ENCODE measurements around the gene AP3B2.
"Not testable (repeated sequence)": the region's sequence is repeated elsewhere in the genome, so short reads cannot be mapped to it uniquely, and the experiment has no call there.

AP3B2 gene

DNA sequence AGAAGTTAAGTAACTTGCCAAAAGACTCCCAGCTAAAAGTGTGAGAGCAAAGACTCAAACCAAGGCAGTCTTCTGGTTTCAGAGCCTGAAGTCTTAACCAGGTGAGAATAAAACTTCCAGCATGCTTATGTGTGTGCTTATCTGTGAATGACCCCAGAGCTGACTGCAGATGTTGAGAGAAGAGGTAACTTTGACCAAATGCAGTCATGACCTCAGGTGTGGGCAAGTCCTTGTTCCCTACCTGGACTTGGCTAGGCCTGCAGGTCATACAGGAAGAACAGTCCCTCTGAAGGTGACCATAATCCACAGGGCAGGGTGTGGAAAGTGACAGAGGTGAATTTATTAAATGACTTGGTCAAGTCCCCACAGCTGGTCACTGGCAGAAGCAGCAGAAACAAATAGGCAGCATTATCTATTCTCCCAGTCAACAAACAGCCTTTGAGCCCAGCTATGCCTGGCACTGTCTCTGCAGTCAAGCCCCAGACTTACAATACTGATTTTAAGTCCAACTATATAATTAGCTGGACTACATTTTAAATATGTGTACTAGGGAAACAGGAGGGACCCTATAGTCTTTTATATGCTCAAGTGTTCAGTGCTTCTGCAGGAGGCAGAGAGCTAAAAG is 59.5 kb downstream of the AP3B2 start:
- no peak for DNase-seq (ENCODE audit: low read depth in 2 of 2)

DNA sequence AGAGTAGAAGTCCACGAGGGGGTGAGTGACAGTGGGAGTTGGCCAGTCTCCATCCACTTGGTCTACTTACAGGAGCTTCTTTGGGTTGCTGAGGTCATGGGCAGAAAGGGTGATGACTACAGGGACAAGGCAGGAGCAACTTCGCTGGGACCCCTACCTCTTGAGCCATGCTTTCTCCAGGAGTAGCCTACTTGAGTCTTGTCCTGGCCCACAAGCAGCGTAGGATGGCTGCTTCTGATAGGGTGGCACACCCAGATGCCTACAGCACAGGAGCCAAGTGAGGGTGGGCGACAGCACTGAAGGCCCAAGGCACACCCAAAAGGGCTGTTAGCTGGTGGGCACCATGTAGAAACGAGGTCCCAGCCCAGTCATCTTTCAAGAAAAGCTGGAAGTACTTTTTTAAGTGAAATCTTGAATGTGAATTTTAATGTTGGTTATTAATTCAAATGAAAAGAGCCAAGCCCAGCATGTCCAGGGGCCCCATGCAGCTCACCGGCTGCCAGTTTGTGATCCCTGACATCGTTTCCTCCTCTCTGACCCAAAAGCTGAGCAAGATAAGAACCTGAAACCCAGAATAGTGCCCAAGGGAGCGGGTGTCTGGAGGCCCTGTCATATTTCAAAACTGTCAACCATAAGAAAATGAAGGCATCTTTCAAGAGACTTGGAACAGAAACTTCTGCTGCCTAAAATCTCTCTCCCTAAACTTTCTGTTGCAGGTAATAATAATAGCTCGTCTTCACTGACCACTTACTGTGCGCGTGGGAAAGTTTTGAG is 60.3 kb downstream of the AP3B2 start:
- no peak for DNase-seq (ENCODE audit: low read depth in 2 of 2)

DNA sequence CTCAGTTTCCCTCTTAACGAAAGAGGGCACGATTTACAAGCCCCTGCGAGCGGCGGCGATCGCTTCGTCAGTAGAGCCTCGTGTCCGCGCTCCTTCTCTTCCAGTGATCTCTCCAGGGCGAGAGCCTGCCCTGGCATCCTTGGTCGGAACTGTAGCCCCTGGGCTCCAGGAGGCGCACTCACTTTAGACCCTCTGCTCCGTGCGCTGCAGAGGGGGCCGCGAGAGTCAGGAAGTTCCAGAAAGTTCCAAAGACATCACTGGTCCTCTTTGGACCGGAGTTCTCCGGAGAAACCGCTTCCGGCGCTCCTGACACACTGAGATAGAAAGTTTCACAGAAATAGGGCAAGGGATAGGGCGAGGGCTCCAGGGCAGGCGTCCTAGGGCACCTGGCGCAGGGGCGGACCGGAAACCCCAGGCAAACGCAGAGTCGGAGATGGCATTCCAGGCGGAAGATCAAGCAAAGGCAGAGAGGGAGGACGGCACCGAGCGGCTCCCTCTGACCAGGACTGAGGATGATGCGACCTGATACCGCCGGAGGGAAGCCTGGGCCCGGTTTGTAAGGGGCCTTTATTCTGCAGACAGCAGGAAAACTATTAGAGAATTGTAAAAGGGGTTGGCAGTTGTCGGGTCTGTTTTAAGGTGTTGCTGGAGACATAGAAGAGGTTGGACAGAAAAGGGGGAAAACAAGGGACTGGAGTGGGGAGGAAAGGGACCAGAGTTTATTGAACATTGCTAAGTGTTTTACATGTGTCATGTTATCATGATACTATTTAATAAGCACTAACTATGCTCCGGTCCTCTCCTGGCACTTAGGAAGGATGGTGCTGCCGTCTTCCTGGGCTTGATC is 61.2 kb downstream of the AP3B2 start:
- no peak for DNase-seq (ENCODE audit: low read depth in 2 of 2)

DNA sequence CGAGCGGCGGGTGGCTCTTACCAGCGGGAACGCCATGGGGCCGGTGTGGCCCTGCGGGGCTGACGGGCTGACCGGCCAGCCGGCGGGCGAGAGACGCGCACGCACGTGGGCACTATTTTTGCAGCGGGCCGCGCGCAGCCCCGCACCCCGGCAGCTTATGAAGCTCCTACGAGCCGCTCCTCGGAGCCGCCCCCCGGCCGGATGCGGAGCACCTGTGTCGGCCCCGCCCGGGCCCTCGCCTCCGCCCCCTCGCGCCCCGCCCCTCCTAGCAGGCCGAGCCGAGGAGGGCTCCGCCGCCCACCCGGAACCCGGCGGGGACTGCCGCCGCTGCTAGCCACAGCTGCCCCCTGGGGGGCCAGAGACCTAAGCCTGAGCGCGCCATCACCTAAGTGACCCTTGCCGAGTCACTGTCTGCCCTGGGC is 61.8 kb downstream of the AP3B2 start:
- DNase-seq (ENCODE audit: low read depth in 2 of 2) = peak; percentile 45 to 46

DNA sequence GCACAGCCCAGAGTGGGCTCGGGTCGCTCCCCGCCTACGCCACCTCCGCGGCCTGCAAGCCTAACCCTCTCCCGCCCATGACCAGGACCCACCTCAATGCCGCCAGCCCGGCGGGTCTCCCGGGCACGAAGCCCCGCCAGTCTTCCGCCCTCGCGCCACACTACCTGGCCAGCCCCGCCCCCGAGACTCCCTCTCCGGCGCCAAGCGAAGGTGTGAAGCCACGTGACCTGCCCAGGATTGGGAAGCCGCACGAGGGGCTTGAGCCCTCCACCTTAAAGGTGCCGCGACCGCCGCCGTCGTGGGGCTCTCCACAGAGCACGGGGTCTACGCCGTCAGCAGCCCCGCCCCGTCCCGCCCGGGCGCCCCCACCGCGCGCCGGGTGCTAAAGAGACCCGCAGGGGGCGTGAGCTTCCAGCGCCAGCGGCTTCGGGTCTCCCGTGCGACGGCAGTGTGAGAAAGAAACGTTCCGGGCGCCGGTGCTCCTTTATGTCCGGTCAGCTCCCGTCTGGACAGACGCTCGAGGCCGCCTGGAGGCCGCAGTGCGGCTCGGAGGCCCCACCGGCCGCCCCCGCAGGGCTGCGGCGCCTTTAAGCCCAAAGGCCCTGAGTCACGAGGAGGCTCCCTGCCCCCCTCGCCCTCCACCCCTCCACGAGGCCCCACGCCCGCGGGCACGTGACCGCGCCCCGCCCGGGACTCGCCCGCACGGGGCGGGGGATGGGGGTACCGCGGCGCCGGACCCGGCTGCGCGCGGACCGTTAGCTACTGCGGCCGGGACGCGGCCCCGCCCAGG is 62.4 kb downstream of the AP3B2 start, which contains the start of gene CPEB1:
CPEB1 (minus strand) TSS at position 319 of the 790 bp plus-strand sequence. CDS start 18,904 bp downstream, outside the sequence.
- DNase-seq (ENCODE audit: low read depth in 2 of 2) = peak; percentile 42 to 43

DNA sequence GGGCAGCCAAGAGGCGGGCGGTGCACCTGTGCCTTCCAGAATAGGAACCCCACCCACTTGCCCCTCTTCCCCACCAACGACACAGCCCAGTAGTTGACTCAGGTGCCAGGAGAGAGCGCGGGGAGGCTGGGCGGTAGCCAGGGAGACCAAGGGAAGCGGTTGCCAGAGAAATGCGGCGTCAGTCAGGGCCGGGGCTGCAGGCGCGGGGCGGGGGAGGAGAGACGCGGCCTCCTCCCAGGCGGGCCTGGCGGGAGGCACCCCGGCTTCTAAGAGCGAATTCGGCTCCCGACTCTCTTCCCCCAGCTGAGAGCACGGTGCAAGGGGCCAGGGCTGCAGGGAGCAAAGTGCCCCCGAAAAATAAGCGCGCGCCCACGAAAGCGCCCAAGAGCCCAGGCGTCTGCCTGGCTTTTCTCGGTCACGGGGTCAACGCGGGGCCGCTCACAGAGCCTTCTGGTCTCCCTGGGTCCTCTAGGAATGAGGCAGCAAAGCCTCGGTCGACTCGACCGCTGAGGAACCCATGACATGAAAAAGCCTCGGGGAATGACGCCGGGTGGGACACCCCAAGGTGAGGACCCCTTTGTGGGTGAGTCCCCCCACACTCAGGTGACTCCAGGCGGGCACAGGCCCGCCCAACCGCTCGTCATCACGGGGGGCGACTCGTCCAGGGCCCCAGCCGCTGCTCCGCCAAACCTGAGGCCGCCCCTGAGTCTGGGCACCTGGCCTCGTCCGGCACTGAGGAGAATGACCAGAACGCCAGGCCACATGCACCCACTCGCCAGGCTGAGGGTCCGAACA is 63.2 kb downstream of the AP3B2 start:
- no peak for DNase-seq (ENCODE audit: low read depth in 2 of 2)

DNA sequence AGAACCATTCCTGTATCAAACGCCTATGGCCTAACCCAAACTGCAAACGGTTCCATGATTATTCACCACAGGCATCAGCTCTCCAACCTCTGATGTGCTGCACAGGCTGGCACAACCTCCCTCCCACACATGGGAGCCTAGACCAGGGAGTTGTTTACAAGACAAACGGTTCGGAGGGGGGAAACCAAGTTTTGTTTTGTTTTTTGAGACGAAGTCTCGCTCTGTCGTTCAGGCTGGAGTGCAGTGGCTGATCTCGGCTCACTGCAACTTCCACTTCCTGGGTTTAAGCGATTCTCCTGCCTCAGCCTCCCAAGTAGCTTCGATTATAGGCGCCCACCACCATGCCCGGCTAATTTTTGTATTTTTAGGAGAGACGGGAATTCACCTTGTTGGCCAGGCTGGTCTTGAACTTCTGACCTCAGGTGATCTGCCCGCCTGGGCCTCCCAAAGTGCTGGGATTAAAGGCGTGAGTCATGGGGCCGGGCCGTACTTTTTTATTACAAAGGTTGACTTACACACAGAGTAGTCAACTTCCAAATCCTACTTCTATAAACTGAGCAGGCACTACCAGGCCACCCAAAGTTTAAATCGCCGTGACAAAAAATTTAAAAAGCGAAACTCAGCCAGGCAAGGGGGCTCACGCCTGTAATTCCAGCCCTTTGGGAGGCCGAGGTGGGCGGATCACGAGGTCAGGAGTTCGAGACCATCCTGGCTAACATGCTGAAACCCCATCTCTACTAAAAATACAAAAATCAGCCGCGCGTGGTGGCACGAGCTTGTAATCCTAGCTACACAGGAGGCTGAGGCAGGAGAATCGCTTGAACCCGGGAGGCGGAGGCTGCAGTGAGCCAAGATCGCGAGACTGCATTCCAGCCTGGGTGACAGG is 64.5 kb downstream of the AP3B2 start:
- DNase-seq (ENCODE audit: low read depth in 2 of 2) = not testable (repeated sequence)

DNA sequence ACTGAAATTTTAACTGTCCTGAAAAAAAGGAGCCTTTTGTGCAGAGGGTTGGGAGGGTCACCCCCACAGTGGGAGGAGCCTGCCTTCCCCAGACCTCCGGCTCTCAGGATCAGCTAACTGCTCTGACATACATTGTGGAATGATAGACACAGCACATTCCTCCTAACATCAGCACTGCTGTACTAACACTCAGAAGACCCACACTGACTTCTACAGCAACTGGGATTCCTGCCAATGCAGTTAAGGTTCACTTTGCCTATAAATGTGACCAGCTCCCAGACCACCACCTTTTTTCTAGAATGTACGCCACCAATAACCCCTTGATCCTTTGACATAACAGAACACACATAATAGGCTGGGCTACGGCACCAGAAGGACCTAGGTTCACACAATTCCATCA is 65.7 kb downstream of the AP3B2 start:
- DNase-seq (ENCODE audit: low read depth in 2 of 2) = no peak

DNA sequence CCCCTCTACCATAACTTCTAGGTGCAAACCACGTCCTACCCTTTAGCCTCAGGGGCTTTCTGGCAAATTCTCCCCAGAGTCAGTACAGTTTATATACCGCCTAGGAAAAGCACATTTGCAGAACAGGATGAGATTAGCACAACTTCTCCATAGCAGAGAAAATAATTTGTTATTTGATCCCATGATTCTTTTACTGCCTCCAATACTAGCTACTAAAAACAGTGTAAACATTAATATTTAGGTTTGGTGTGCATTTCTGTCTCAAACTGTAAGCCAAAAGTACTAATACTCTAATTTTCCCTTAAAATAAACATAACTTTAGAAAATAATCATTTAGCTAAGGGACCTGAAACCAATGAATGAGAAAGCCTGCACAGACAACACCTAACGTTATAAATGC is 67.0 kb downstream of the AP3B2 start:
- DNase-seq (ENCODE audit: low read depth in 2 of 2) = no peak

DNA sequence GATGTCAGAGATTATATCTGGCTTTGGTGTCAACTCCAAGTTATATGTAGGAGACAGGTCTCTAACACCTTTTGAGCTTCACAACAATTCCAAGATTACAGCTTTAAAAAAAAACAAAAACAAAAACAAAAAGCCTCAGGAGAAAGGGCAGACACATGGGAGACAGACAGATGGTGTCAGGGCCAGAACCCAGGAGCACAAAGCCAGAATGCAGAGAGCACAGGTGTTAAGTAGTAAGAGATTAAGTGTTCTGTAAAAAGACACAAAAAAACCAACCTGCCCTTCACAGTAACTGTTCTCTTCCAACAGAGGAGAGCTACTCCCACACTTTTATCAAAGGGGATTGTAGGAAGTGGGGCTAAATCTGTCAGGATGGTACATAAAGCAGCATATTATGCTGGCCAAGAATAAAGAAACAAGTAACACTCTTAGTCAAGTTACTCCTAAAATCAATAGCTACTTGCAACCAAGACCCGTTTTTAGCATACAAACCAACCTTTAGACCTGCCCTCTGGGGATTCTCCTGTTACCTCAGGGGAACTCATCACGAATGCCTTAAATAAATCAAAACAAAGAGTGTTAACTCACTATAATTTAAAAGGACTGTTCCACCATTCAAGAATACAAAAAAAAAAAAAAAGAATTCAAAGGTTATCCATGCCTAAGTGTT is 68.4 kb downstream of the AP3B2 start:
- no peak for DNase-seq (ENCODE audit: low read depth in 2 of 2)

DNA sequence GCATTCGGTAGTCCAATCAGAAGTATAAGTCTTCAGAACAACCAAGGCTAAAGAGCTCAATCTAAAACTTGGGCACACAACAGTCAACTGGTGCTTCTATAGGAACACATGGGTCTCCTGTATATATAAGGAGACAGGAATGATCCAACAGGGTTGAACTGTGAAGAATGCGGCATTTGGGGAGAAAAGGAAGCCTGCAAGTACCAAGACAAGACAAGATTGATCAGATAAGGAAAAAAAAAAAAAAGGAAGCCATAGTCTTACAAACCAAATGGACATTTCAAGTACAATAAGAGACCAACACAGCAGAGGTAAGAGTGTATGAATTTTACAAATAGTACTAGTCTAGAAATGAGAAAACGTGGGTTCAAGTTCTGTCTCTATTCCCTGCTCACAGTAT is 69.0 kb downstream of the AP3B2 start:
- no peak for DNase-seq (ENCODE audit: low read depth in 2 of 2)

DNA sequence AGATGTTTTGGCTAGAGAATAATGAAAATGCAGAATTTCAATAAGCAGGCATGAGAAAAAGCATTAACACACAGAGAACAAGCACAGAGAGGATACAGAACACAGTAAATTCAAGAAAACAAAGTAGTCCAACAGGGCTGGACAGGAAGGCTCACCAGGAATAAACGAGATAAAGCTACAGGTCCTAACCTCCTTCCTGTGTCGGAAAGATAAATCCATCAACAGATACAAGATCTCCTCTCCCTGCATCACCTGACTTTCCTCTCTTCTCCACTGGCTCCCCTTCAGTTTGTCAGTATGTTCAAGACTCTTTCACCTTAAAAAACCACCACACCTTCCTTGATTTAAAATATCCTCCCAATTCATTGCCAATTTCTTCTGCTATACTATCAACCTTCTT is 73.9 kb downstream of the AP3B2 start:
- no peak for DNase-seq (ENCODE audit: low read depth in 2 of 2)

DNA sequence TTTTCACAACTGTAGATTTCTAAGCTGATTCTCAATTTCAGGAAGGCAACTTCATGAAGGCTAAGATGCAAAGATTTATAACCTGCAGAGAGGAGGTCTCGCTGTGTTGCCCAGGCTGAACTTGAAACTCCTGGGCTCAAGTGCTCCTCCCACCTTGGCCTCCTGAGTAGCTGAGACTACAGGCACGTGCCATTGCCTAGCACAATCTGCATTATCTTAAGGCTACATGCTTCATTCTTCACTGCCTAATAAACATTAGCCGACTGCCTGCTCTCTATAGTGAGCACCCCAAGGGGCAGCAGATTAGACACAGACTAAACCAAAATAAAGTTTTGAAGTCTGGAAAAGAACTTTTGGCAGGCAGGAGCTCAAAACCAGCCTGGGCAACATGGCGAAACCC is 79.6 kb downstream of the AP3B2 start:
- DNase-seq (ENCODE audit: low read depth in 2 of 2) = no peak

DNA sequence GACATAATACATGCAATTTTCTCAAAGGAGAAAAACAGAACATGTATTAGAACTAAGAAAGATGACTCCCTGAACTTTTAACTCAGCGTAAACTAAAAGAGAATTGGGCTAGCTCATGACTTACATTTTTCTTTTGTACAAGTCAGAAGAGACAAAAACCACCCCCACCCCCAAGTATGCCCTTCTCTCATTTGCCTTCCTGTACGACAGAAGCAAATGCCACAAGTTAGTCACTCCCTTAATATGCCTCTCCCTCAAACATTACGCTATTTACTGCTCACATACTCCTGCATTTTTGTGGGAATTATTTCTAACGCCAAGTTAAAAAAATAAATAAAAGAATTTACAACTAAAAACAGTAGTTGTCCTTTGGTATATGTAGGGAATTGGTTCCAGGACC is 84.5 kb downstream of the AP3B2 start:
- no peak for DNase-seq (ENCODE audit: low read depth in 2 of 2)

DNA sequence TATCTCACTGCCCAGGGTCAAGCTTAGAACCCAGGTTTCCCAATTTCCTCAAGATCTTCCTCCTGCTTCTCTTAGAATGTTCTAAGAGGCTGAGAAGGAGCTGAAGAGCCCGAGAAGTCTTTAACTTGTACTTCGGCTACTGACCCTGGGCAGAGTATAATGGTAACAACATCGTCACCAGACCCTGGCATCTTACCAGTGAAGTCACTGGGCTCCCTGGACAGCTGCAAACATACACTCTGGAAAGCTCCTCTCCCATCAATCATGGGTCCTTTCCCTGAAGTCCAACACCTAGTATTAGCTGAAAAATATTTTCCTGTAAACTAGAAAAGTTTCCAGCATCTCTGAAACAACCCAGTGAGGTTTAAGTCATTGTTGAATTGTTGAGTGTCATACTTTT is 85.2 kb downstream of the AP3B2 start:
- no peak for DNase-seq (ENCODE audit: low read depth in 2 of 2)

DNA sequence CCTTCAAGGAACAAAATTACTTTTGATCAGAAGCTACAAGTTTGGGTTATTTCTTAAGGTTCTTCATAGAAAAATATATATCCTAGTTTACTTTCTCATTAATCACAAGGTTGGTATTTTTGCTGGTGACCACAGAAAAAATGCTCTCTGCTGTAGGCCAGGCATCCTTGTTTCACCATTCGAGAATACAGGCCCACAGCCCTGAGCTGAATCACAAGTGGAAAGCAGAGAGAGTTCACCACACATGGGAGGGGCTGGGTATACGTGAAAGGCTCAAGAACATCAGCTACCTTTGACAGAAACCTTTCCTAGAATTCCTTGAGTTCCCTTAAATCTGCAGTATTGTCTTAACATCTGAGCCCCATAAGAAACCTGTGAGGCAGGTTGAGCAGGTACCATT is 85.7 kb downstream of the AP3B2 start:
- DNase-seq (ENCODE audit: low read depth in 2 of 2) = no peak

DNA sequence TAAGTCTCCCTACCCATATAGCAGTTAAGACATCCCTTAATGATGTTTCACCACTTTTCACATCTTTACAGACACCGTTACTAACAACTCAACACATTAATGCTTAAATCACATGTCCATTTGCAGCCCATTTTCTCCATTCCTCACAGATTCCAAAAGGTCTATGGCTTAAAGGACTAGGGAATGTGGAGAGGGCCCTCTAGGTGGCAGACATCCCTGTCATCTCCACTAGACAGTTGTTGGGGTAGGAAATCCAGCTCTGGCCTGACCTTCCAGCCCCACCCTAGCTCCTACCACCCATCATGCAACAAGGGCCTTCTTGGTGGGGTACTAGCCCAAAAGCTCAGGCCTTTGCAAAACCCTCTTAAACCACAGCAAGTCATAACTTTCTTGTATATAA is 87.7 kb downstream of the AP3B2 start:
- no peak for DNase-seq (ENCODE audit: low read depth in 2 of 2)

DNA sequence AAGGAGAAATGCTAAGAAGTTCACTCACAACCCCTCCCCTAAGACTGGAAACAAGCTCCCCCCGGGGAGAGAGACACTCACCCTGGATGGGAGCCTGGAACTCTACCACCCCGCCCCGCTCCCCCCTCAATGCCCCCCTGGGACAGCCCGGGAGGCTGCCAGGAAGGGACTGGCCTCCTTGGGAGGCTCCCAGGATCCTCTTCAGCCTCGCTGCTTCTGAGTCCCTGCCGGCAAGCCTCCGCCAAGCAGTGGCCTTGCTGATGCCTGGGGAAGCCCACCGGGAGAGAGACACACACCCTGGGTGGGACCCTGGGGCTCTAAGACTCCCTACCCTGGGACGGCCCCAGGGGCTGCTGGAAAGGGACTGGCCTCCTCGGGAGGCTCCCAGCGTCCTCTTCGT is 95.9 kb downstream of the AP3B2 start:
- DNase-seq (ENCODE audit: low read depth in 2 of 2) = no peak

DNA sequence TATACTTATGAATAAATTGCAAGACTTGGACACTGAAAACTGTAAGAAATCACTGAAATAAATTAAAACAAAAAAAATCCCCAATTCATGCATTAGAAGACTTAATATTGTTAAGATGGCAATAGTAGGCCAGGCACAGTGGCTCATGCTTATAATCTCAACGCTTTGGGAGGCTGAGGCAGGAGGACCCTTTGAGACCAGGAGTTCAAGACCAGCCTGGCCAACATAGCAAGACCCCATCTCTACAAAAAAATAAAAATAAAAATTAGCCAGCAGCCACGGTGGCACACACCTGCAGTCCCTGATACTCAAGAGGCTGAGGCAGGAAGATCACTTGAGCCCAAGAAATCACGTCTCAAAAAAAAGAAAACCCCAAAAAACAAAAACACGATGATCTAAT is 98.3 kb downstream of the AP3B2 start:
- no peak for DNase-seq (ENCODE audit: low read depth in 2 of 2)
